ENCODE measurements around the gene EXO5. TPM values are rescaled to one million over a fixed set of nuclear protein-coding genes. Genes with fewer than 3 reads are reported as not detected.

The EXO5 gene
- total and polyA plus RNA-seq, 2 of the 13 experiments (the other 11 are each of a cell fraction or from before 2014, with no cell fraction given) = 9.9 to 20.5 TPM

GRCh38 chr1:40476924-40477677, 31.5 kb upstream of the EXO5 start, which contains the start of gene ZFP69 (continued):
- TF ChIP-seq ZNF543 (CRISPR knock-in tag; IDR thresholded peaks at IDR 0.05) = no peak; the same call in 1 of the 2 replicates
- TF ChIP-seq, protein P1, sequence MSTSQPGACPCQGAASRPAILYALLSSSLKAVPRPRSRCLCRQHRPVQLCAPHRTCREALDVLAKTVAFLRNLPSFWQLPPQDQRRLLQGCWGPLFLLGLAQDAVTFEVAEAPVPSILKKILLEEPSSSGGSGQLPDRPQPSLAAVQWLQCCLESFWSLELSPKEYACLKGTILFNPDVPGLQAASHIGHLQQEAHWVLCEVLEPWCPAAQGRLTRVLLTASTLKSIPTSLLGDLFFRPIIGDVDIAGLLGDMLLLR (CRISPR knock-in tag; IDR thresholded peaks at IDR 0.05) = peak; percentile 89; the same call in 1 of the 2 replicates
- TF ChIP-seq, protein P2, sequence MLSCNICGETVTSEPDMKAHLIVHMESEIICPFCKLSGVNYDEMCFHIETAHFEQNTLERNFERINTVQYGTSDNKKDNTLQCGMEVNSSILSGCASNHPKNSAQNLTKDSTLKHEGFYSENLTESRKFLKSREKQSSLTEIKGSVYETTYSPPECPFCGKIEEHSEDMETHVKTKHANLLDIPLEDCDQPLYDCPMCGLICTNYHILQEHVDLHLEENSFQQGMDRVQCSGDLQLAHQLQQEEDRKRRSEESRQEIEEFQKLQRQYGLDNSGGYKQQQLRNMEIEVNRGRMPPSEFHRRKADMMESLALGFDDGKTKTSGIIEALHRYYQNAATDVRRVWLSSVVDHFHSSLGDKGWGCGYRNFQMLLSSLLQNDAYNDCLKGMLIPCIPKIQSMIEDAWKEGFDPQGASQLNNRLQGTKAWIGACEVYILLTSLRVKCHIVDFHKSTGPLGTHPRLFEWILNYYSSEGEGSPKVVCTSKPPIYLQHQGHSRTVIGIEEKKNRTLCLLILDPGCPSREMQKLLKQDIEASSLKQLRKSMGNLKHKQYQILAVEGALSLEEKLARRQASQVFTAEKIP (CRISPR knock-in tag; IDR thresholded peaks at IDR 0.05; ENCODE audit: borderline replicate concordance) = no peak
- TF ChIP-seq CBX2 (IDR thresholded peaks at IDR 0.05; ENCODE audit: low read depth, low read length) = no peak
- TF ChIP-seq CBX2 (CRISPR knock-in tag; IDR thresholded peaks at IDR 0.05; ENCODE audit: low read depth) = no peak
- TF ChIP-seq ERF (CRISPR knock-in tag; IDR thresholded peaks at IDR 0.05) = no peak
- no peak for TF ChIP-seq NFE2L1 (CRISPR knock-in tag; IDR thresholded peaks at IDR 0.05; ENCODE audit: borderline replicate concordance)
- TF ChIP-seq EEA1 (CRISPR knock-in tag; IDR thresholded peaks at IDR 0.05; ENCODE audit: borderline replicate concordance) = 0 out of 2 replicates have a peak, but pooled peaks have one; percentile 74
- no peak for TF ChIP-seq SNRNP70 (IDR thresholded peaks at IDR 0.05; ENCODE audit: low read depth, low read length)
- TF ChIP-seq SP140L (CRISPR knock-in tag; IDR thresholded peaks at IDR 0.05; ENCODE audit: borderline replicate concordance) = no peak
- TF ChIP-seq ZNF616 (CRISPR knock-in tag; IDR thresholded peaks at IDR 0.05; ENCODE audit: low read depth) = no peak
- TF ChIP-seq HOXD1 (CRISPR knock-in tag; IDR thresholded peaks at IDR 0.05) = no peak
- TF ChIP-seq BHLHE40 (IDR thresholded peaks at IDR 0.05; ENCODE audit: low read length) = no peak
- TF ChIP-seq KAT2B (IDR thresholded peaks at IDR 0.05; ENCODE audit: borderline replicate concordance, low read depth, low read length) = no peak
- no peak for TF ChIP-seq PRDM4 (CRISPR knock-in tag; IDR thresholded peaks at IDR 0.05; ENCODE audit: borderline replicate concordance)
- TF ChIP-seq SMARCE1 (IDR thresholded peaks at IDR 0.05; ENCODE audit: borderline replicate concordance) = no peak
- 0 out of 2 replicates have a peak, but pooled peaks have one; percentile 15 for TF ChIP-seq FOXA3 (CRISPR knock-in tag; IDR thresholded peaks at IDR 0.05)
- TF ChIP-seq, protein P3, sequence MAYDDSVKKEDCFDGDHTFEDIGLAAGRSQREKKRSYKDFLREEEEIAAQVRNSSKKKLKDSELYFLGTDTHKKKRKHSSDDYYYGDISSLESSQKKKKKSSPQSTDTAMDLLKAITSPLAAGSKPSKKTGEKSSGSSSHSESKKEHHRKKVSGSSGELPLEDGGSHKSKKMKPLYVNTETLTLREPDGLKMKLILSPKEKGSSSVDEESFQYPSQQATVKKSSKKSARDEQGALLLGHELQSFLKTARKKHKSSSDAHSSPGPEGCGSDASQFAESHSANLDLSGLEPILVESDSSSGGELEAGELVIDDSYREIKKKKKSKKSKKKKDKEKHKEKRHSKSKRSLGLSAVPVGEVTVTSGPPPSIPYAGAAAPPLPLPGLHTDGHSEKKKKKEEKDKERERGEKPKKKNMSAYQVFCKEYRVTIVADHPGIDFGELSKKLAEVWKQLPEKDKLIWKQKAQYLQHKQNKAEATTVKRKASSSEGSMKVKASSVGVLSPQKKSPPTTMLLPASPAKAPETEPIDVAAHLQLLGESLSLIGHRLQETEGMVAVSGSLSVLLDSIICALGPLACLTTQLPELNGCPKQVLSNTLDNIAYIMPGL (CRISPR knock-in tag; IDR thresholded peaks at IDR 0.05; ENCODE audit: borderline replicate concordance in 1 of 2, low read depth in 1 of 2) = peak in 1 of 2 experiments; percentile 29; a peak in 2 of 4 replicates
- TF ChIP-seq MATR3 (CRISPR knock-in tag; IDR thresholded peaks at IDR 0.05) = no peak
- TF ChIP-seq TGIF2 (CRISPR knock-in tag; IDR thresholded peaks at IDR 0.05) = no peak
- TF ChIP-seq ZNF282 (IDR thresholded peaks at IDR 0.05; ENCODE audit: partially characterized antibody) = no peak
- no peak for TF ChIP-seq ZKSCAN8 (CRISPR knock-in tag; IDR thresholded peaks at IDR 0.05; ENCODE audit: borderline replicate concordance)
- no peak for TF ChIP-seq ZNF678 (CRISPR knock-in tag; IDR thresholded peaks at IDR 0.05)
- peak; percentile 34; the same call in 1 of the 2 replicates for TF ChIP-seq ZNF451 (CRISPR knock-in tag; IDR thresholded peaks at IDR 0.05)
- peak; percentile 52; the same call in 1 of the 2 replicates for TF ChIP-seq POLR2AphosphoS5 (IDR thresholded peaks at IDR 0.05; ENCODE audit: low read depth, low read length)
